Upper lobe of right lung (tissue), 1 donor: Measurements from ENCODE around the gene UNC13B. TPM values are rescaled to one million over a fixed set of nuclear protein-coding genes. Genes with fewer than 3 reads are reported as not detected.

Experiments
- ATAC-seq: fragments of 200-7000 bp; cut with Tn5 transposase; one replicate; pipeline ENCODE4 v1.9.1; 2020; ENCODE audit warnings: mild to moderate bottlenecking, moderate library complexity
- DNase-seq: peaks from one replicate; pipeline ENCODE4 v3.0.0-alpha.2; 2020
- H3K27ac ChIP-seq: fragments of 200-600 bp; one replicate; pipeline ENCODE4 v1.8.0; 2022
- H3K27me3 ChIP-seq: fragments of 200-600 bp; one replicate; pipeline ENCODE4 v1.8.0; 2022; ENCODE audit warnings: mild to moderate bottlenecking
- H3K36me3 ChIP-seq: fragments of 200-600 bp; one replicate; pipeline ENCODE4 v1.8.0; 2022
- H3K4me1 ChIP-seq: fragments of 200-600 bp; one replicate; pipeline ENCODE4 v1.8.0; 2022
- H3K4me3 ChIP-seq: fragments of 200-600 bp; one replicate; pipeline ENCODE4 v1.8.0; 2022; ENCODE audit warnings: mild to moderate bottlenecking
- H3K9me3 ChIP-seq: fragments of 200-600 bp; one replicate; pipeline ENCODE4 v1.8.0; 2022
- intact Hi-C: fragments of 100-400 bp; cut with DNase I; formaldehyde crosslinking; loops from one replicate; pipeline ENCODE4 v1.11.0; 2022
- total RNA-seq: library from RNA; stranded (reverse); fragmentation: NEBNext Ultra II Directional; extraction: Animal tissue kit (Norgen Biotek cat#: 25700); gene quantifications from one replicate; pipeline ENCODE4 v1.2.1, GENCODE V29; 2021
- TF ChIP-seq, protein P1 (sequence below): fragments of 200-600 bp; IDR thresholded peaks from one replicate; pipeline ENCODE4 v1.8.0; 2022; ENCODE audit warnings: antibody characterized with exemption
- donor health status: DM: no; HTN: yes; CAD: no; lungs with severe emphysema.

Gene UNC13B
- total RNA-seq, 1 donor from 2014 or later: 92.1 TPM

DNA sequence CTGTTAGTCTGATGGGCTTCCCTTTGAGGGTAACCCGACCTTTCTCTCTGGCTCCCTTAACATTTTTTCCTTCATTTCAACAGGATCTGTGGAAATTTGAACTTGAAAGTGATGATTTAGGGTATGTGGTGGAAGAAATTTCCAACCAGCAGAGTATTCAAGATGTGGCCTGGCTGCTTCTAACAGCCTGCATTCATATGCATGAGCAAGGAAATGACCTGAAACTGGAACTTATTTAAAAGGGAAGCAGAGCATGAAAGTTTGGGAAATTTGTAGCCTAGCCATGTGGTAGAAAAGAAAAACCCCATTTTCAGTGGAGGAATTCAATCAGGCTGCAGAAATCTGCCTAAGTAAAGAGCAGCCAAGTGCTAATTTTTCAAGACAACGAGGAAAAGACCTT is 41.7 kb downstream of the UNC13B start:
- DNase-seq (no peak), ATAC-seq (no peak)
- Histone ChIP-seq H3K4me1 (no peaks in the 10 kb centered on the region), H3K9me3 (peaks cover 20% of the 10 kb centered on the region), H3K27me3 (no peaks in the 10 kb centered on the region), H3K36me3 (no peaks in the 10 kb centered on the region), H3K4me3 (no peak overlapping the region), H3K27ac (no peak overlapping the region)
- TF ChIP-seq, protein P1, sequence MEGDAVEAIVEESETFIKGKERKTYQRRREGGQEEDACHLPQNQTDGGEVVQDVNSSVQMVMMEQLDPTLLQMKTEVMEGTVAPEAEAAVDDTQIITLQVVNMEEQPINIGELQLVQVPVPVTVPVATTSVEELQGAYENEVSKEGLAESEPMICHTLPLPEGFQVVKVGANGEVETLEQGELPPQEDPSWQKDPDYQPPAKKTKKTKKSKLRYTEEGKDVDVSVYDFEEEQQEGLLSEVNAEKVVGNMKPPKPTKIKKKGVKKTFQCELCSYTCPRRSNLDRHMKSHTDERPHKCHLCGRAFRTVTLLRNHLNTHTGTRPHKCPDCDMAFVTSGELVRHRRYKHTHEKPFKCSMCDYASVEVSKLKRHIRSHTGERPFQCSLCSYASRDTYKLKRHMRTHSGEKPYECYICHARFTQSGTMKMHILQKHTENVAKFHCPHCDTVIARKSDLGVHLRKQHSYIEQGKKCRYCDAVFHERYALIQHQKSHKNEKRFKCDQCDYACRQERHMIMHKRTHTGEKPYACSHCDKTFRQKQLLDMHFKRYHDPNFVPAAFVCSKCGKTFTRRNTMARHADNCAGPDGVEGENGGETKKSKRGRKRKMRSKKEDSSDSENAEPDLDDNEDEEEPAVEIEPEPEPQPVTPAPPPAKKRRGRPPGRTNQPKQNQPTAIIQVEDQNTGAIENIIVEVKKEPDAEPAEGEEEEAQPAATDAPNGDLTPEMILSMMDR: no peak
- intact Hi-C loops: no loop called here

GRCh38 chr9:35205340-35205739 is 43.5 kb downstream of the UNC13B start:
- no peak for ATAC-seq
- Histone ChIP-seq H3K27ac (no peak overlapping the region), H3K27me3 (no peaks in the 10 kb centered on the region), H3K4me1 (no peaks in the 10 kb centered on the region), H3K4me3 (no peak overlapping the region), H3K9me3 (peaks cover 20% of the 10 kb centered on the region), H3K36me3 (no peaks in the 10 kb centered on the region)
- TF ChIP-seq, protein P1: no peak
- no peak for DNase-seq
- intact Hi-C loops: loop anchor here (5.0 kb wide), 1 partner anchor 63 kb away; no protein-coding TSS in a partner anchor

GRCh38 chr9:35211854-35212253 is 50.0 kb downstream of the UNC13B start:
- Histone ChIP-seq H3K27me3 (no peaks in the 10 kb centered on the region), H3K9me3 (no peaks in the 10 kb centered on the region), H3K4me1 (no peaks in the 10 kb centered on the region), H3K4me3 (no peak overlapping the region), H3K36me3 (no peaks in the 10 kb centered on the region), H3K27ac (no peak overlapping the region)
- no peak for DNase-seq
- TF ChIP-seq, protein P1: no peak
- no peak for ATAC-seq
- intact Hi-C loops: no loop called here

DNA sequence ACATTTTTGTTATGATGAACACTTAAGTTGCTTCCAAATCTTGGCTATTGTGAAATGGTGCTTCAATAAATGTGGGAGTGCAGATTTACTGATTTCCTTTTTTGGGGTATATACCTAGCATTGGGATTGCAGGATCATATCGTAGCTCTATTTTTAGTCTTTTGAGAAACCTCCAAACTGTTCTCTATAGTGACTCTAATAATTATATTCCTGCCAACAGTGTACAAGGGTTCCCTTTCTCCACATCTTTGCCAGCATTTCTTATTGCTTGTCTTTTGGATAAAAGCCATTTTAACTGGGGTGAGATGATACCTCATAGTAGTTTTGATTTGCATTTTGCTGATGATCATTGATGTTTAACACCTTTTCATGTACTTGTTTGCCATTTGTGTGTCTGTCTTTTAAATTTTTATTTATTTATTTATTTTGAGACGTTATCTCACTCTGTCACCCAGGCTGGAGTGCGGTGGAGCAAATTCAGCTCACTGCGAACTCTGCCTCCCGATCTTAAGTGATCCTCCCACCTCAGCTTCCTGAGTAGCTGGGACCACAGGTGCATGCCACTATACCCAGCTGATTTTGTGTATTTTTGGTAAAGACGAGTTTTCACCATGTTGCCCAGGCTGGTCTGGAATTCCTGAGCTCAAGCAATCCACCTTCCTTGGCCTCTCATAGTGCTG is 59.0 kb downstream of the UNC13B start:
- H3K27me3 ChIP-seq: no peaks in the 10 kb centered on the region
- TF ChIP-seq, protein P1: no peak
- intact Hi-C loops: no loop called here
- peaks cover 10% of the 10 kb centered on the region for H3K9me3 ChIP-seq
- ATAC-seq (no peak), DNase-seq (no peak)
- H3K36me3 ChIP-seq: no peaks in the 10 kb centered on the region
- H3K27ac ChIP-seq: no peak overlapping the region
- no peak overlapping the region for H3K4me3 ChIP-seq
- no peaks in the 10 kb centered on the region for H3K4me1 ChIP-seq

DNA sequence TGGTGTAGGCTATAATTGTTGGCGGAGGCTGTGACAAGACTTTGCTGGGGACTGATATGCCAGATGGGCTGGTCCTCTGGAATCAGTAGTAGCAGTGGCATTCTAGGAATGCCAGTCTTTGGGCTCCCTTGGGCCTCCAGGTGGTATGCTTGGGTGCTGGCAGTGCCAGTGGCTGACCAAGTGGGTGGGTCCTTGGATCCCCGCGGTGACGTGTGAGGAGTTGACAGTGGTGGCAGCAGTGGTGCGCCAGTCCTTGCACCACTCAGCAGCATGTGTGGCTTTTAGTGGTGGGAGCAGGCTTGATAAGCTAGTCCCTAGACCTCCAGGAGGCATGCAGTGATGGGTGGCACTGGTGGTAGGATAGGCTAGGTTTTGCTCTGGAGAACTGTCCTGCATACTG is 63.9 kb downstream of the UNC13B start:
- Histone ChIP-seq H3K9me3 (peaks cover 10% of the 10 kb centered on the region), H3K27ac (no peak overlapping the region), H3K27me3 (no peaks in the 10 kb centered on the region), H3K36me3 (no peaks in the 10 kb centered on the region), H3K4me1 (peaks cover 4% of the 10 kb centered on the region), H3K4me3 (no peak overlapping the region)
- peak; percentile 26 for ATAC-seq
- intact Hi-C loops: no loop called here
- TF ChIP-seq, protein P1: no peak
- DNase-seq: no peak
